Sigmoid colon (tissue), 7 donors: Measurements from ENCODE around the gene FRAS1. TPM values are rescaled to one million over a fixed set of nuclear protein-coding genes. Genes with fewer than 3 reads are reported as not detected.

Source experiments
- DNase-seq: peaks from one replicate; pipeline ENCODE4 v3.0.0-alpha.2; 2019
- H3K27ac ChIP-seq, 4 donors: fragments of 200-600 bp; sonication (generic); one replicate each; pipeline ENCODE4 v1.5.1; 2016 to 2019; ENCODE audit warnings: mild to moderate bottlenecking in 1 of 4
- H3K27me3 ChIP-seq, 3 donors: fragments of 200-600 bp; sonication (generic); one replicate each; pipeline ENCODE4 v1.5.1; 2019; ENCODE audit warnings: mild to moderate bottlenecking in 1 of 3
- H3K36me3 ChIP-seq, 4 donors: fragments of 200-600 bp; sonication (generic); one replicate each; pipeline ENCODE4 v1.5.1; 2016 to 2019
- H3K4me1 ChIP-seq, 4 donors: fragments of 200-600 bp; sonication (generic); one replicate each; pipeline ENCODE4 v1.5.1; 2017 to 2019
- H3K4me3 ChIP-seq, 4 donors: fragments of 200-600 bp; sonication (generic); one replicate each; pipeline ENCODE4 v1.5.1; 2017 to 2019; ENCODE audit warnings: mild to moderate bottlenecking in 2 of 4, moderate library complexity in 1 of 4
- H3K9me3 ChIP-seq, 4 donors: fragments of 200-600 bp in 3 of 4; sonication (generic) in 3 of 4; one replicate each; pipeline versions ENCODE4 v1.5.1 to v1.6.1; 2013 to 2019
- EP300 ChIP-seq, 4 donors: sonication (generic); formaldehyde crosslinking; IDR thresholded peaks; one replicate each; pipeline ENCODE4 v1.6.1; 2017; ENCODE audit warnings: antibody characterized with exemption in 4 of 4
- POLR2A ChIP-seq, 2 donors: fragments of 450-650 bp; IDR thresholded peaks; one replicate each; pipeline ENCODE4 v1.6.1; 2016; ENCODE audit warnings: antibody characterized with exemption in 2 of 2, mild to moderate bottlenecking in 2 of 2, moderate library complexity in 2 of 2
- POLR2AphosphoS5 ChIP-seq, 4 donors: sonication (generic); formaldehyde crosslinking; IDR thresholded peaks; one replicate each; pipeline ENCODE4 v1.6.1; 2017; ENCODE audit warnings: antibody characterized with exemption in 4 of 4
- WGBS, 2 donors: extraction: QIAGEN DNeasy Blood & Tissue Kit; methylation state at CpG; one replicate each; pipeline ENCODE4 v1.1.7; 2013; 5-methylcytosine and 5-hydroxymethylcytosine counted together
- intact Hi-C: fragments of 100-400 bp; cut with DNase I; formaldehyde crosslinking; loops from one replicate; pipeline ENCODE4 v1.15.1; 2023
- polyA plus RNA-seq, 3 donors: library from polyadenylated mRNA; stranded (reverse); fragments of 200-250 nt; gene quantifications; one replicate each; pipeline ENCODE4 v1.2.3, GENCODE V29; 2013
- total RNA-seq, 4 donors: library from RNA; depleted of rRNA; stranded (reverse); fragments of >200 nt; gene quantifications; one replicate each; pipeline ENCODE4 v1.1.0, GENCODE V29; 2016
- TF ChIP-seq, protein P1 (sequence below), 4 experiments: fragments of 450-650 bp in 3 of 4; fragments of 200-600 bp in 1 of 4; IDR thresholded peaks; one replicate each; pipeline ENCODE4 v1.5.1; 2016 to 2019; ENCODE audit warnings: antibody characterized with exemption in 4 of 4, mild to moderate bottlenecking in 3 of 4, moderate library complexity in 2 of 4
- donor health status: healthy with polysubstance abuse.
- donor health status: Bipolar disorder and iron deficiency.
- donor health status: healthy.

The FRAS1 gene
- total and polyA plus RNA-seq, 7 donors, result under 0.01 to 22.4 (median 7.4) TPM; not detected in 1

DNA sequence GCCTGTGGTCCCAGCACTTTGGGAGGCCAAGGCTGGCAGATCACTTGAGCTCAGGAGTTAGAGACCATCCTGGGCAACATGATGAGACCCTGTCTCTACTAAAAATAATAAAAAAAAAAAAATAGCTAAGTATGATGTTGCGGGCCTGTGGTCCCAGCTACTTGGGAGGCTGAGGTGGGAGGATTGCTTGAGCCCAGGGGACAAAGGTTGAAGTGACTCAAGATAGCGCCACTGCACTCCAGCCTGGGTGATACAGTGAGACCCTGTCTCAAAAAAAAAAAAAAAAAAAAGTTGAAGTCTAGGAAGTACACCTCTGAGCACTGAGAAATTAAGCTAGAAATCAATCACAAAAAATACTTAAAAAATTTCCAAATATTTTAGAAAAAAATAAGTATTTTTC is 86.5 kb downstream of the FRAS1 start:
- WGBS, 2 donors, result 91 to 99% methylated on average over 2 of the region's 2 CpGs
- intact Hi-C loops, result no loop called here
- DNase-seq, result no peak
- Histone ChIP-seq H3K27ac (no peak overlapping the region), H3K9me3 (no peaks in the 10 kb centered on the region), H3K4me1 (no peaks in the 10 kb centered on the region), H3K36me3 (no peaks in the 10 kb centered on the region), H3K27me3 (no peaks in the 10 kb centered on the region), H3K4me3 (no peak overlapping the region)
- TF ChIP-seq, protein P1, sequence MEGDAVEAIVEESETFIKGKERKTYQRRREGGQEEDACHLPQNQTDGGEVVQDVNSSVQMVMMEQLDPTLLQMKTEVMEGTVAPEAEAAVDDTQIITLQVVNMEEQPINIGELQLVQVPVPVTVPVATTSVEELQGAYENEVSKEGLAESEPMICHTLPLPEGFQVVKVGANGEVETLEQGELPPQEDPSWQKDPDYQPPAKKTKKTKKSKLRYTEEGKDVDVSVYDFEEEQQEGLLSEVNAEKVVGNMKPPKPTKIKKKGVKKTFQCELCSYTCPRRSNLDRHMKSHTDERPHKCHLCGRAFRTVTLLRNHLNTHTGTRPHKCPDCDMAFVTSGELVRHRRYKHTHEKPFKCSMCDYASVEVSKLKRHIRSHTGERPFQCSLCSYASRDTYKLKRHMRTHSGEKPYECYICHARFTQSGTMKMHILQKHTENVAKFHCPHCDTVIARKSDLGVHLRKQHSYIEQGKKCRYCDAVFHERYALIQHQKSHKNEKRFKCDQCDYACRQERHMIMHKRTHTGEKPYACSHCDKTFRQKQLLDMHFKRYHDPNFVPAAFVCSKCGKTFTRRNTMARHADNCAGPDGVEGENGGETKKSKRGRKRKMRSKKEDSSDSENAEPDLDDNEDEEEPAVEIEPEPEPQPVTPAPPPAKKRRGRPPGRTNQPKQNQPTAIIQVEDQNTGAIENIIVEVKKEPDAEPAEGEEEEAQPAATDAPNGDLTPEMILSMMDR (IDR thresholded peaks at IDR 0.05), result no peak
- TF ChIP-seq EP300 (IDR thresholded peaks at IDR 0.05), result no peak
- no peak for TF ChIP-seq POLR2A (IDR thresholded peaks at IDR 0.05)
- TF ChIP-seq POLR2AphosphoS5 (IDR thresholded peaks at IDR 0.05), result no peak

DNA sequence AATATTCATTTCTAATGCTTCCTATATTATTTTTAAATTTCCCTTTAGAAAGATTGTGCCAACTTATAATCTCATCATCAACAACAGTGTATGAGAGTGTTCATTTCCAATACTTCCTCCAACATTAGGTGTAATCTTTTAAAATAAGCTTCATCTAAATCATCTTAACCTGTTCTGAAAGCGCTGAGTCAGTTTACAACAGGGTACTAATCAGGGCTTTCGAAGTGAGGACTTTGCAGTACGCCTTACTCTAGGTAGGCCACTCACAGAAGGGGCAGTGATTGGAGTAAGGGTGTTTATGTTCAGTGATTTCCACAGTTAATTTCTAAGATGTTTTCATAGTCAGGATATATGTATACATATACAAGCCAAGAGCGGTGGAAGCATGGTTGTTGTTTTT is 87.9 kb downstream of the FRAS1 start:
- Histone ChIP-seq H3K36me3 (no peaks in the 10 kb centered on the region), H3K4me3 (no peak overlapping the region), H3K4me1 (no peaks in the 10 kb centered on the region), H3K27ac (no peak overlapping the region), H3K9me3 (no peaks in the 10 kb centered on the region), H3K27me3 (no peaks in the 10 kb centered on the region)
- no peak for DNase-seq
- intact Hi-C loops, result no loop called here
- TF ChIP-seq EP300 (IDR thresholded peaks at IDR 0.05), result no peak
- TF ChIP-seq, protein P1 (IDR thresholded peaks at IDR 0.05), result no peak
- no peak for TF ChIP-seq POLR2A (IDR thresholded peaks at IDR 0.05)
- no peak for TF ChIP-seq POLR2AphosphoS5 (IDR thresholded peaks at IDR 0.05)
- WGBS, 2 donors, result 96% methylated on average over 4 of the region's 4 CpGs

DNA sequence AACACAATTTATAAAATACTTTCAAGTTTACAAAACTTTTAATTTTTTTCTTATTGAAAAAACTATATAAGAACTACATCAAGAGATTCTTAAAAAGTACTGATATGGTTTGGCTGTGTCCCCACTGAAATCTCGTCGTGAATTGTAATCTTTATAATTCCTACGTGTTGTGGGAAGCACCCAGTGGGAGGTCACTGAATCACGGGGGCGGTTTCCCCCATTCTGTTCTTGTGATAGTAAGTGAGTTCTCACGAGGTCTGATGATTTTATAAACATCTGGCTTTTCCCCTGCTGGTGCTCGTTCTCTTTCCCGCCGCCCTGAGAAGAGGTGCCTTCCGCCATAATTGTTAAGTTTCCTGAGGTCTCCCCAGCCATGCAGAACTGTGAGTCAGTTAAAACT is 88.5 kb downstream of the FRAS1 start:
- H3K27ac ChIP-seq, result no peak overlapping the region
- no peak for DNase-seq
- intact Hi-C loops, result no loop called here
- no peak overlapping the region for H3K4me3 ChIP-seq
- no peaks in the 10 kb centered on the region for H3K27me3 ChIP-seq
- no peaks in the 10 kb centered on the region for H3K9me3 ChIP-seq
- H3K36me3 ChIP-seq, result no peaks in the 10 kb centered on the region
- TF ChIP-seq POLR2A (IDR thresholded peaks at IDR 0.05), result no peak
- no peak for TF ChIP-seq EP300 (IDR thresholded peaks at IDR 0.05)
- TF ChIP-seq, protein P1 (IDR thresholded peaks at IDR 0.05), result no peak
- no peak for TF ChIP-seq POLR2AphosphoS5 (IDR thresholded peaks at IDR 0.05)
- no peaks in the 10 kb centered on the region for H3K4me1 ChIP-seq
- 87 to 91% methylated on average over 10 of the region's 10 CpGs for WGBS, 2 donors

DNA sequence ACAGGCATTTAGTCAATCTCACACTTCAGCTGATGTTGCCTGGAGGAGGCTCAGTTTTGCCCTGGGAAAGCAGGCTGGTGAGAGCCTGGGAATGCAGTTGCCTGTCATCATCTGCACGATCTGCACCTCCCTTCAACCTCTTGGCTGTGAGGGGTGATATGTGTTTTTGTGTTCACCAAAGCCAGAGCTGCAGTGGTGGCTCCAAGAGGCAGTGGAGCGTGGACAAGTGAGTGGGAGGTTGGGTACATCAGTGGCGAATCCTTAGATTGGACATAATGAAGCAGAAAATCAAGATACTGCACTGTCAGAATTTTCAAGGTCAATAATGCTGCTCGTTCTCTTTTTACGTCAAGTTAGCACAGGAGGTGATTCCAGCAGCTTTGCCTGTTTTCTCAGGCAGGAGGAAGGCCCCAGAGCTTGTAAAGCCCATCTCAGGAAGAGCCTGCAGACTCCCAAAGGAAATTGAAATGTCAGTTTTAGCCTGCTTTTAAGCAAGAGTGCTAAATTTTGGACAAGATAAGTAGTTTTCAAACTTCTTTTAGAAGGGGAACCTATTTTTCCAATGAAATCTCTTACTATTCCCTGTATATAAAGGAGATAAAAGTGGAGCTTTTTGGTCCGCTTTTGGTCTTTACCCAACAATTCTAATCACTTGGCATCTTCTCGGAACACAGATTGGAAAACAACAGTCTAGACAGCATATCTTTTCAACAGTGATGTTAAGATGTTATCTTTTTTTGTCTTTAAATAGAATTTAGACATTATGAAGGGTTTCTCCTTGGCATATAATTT is 92.8 kb downstream of the FRAS1 start:
- 60 to 79% methylated on average over 7 of the region's 7 CpGs for WGBS, 2 donors

More for the DNA sequence above, 92.8 kb downstream of the FRAS1 start:
- no peak overlapping the region for H3K27ac ChIP-seq
- TF ChIP-seq POLR2AphosphoS5 (IDR thresholded peaks at IDR 0.05), result no peak
- TF ChIP-seq, protein P1 (IDR thresholded peaks at IDR 0.05), result no peak
- TF ChIP-seq EP300 (IDR thresholded peaks at IDR 0.05), result no peak
- TF ChIP-seq POLR2A (IDR thresholded peaks at IDR 0.05), result no peak
- no peaks in the 10 kb centered on the region for H3K9me3 ChIP-seq
- no peak for DNase-seq
- no peaks in the 10 kb centered on the region for H3K27me3 ChIP-seq
- no peaks in the 10 kb centered on the region for H3K4me1 ChIP-seq
- intact Hi-C loops, result no loop called here
- no peak overlapping the region for H3K4me3 ChIP-seq
- no peaks in the 10 kb centered on the region for H3K36me3 ChIP-seq
